ENCODE results near the gene KAZN.

The KAZN gene

DNA sequence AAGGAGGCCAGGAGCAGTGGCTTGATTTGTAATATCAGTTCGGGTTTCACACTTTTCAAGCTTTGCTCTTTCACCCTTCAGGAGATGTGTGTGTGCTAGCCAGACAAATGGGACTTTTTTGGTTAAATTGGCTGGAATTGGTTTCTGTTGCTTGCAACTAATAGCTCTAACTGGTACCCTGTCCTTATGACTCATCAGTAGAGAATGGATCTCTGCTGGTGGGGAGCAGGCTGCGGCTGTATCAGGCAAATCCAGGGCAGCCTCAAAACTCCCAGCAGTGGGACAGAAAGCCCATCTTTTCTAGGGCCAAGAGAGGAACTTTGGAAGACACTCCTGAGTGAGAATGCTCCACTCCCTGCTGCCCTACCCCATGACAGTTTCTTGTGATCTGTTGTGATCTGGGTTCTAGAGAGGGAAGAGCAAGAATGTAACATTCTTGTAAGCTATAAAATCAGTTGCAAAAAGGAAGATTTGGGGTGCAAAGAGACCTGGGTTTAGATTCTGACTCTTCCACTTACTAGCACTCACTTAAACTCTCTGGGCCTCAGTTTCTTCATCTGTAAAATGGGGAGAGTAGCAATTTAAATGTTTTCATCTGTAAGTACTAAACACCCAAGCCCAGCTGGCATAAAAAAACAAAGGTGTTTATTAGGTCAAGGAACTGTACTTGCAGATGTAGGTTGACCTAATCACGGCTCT lies 298.0 kb downstream of the KAZN start:
- DNase-seq, result no peak

DNA sequence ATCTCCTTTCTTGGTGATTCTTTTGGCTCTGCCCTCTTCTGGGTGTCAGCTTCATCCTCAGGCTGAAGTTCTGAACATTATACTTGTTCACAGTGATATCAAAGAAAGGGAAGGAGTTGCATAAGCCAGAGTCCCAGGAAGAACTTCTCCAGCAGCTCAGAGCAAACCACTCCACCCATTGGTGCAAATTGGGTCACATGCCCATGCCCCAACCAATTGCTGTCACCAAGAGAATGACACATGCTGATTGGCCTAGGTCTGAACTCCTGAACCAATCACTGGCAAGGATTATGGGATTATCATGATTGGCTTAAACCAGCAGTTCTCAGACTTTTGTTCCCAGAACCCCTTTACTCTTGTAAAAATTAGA lies 298.6 kb downstream of the KAZN start:
- no peak for DNase-seq

DNA sequence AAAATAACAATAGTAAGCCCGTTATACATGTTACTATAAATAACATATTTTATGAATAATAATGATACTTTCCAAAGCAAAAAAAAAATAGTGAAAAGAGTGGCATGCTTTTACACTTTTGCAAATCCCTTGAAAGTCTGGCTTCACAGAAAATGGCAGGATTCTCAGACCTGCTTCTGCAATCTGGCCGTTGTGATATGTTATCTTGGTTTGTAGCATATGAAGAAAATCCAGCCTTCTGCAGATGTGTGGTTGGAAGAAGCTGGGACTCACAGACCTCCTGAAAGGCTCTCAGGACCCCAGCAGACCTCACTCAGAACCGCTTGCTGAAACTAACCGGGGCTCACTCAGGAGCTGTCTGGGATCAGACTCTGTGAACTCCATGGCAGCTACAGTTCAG lies 299.1 kb downstream of the KAZN start:
- no peak for DNase-seq

GRCh38 chr1:14897997-14898645 lies 299.6 kb downstream of the KAZN start:
- DNase-seq, result no peak

- DNase-seq, result no peak
Observed at GRCh38 chr1:14899686-14900085, 301.2 kb downstream of the KAZN start.

GRCh38 chr1:14901371-14901954 lies 303.0 kb downstream of the KAZN start:
- no peak for DNase-seq

GRCh38 chr1:14903922-14904321 lies 305.4 kb downstream of the KAZN start:
- DNase-seq, result no peak

DNA sequence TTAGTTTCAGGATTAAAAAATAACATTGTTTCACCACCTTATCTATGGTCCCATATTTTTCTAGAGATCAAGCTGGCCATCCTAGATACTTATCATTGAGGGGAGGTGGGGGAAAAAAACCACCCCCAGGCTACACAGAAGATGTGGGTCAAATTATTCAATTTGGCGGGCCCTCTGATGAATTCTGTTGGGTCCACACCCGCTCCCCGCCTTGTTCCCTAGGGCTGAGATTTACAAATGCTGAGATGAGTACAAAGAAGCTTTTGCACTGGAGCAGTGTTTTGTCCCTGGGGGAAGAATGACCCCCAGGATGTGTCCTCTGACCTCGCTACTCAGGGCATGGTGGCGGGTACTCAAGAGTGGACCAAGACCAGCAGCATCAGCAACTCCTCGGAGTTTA lies 308.2 kb downstream of the KAZN start:
- DNase-seq, result no peak

DNA sequence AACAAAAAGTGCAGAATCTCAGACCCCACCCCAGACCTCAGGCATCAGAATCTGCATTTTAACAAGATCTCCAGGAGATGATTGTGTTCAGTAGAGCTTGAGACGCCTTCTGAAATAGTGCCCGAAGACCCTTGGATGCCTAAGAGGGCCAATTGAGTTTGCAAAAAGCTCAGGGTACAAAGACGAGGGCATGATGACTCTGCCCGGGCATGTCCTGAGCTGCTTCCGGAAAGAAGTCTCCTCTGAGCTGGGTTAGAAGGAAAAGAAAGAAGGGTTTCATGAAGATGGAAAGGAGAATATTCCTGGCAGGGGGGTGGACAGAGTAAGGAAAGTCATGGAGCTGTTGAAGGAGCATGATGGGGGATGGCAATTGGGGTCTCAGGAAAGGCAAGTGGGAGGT lies 308.9 kb downstream of the KAZN start:
- DNase-seq, result no peak

- no peak for DNase-seq
Observed at GRCh38 chr1:14909273-14909672, 310.8 kb downstream of the KAZN start.

DNA sequence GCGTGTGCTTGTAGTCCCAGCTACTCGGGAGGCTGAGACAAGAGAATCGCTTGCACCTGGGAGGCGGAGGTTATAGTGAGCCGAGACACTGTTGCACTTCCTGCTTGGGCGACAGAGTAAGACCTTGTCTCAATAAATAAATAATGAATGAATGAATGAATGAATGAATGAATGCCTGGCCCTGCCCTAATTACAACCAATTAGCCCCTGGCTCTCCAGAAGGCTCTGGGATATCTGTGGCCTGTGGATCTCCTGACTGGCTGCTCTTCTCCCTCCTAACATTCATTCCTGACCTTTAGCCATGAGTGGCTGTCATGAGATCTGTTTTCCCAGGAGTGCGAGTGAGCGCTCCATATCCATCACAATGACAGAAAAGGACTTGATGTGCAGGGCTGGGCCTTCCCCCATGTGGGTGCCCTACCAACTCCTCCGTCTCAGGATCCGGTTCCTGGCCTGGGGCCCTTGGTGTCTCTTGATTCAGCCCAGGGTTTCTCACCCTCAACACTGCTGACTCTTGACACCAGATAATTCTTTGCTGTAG lies 311.5 kb downstream of the KAZN start:
- DNase-seq, result no peak

- no peak for DNase-seq
Observed at GRCh38 chr1:14910984-14911721, 312.7 kb downstream of the KAZN start.

DNA sequence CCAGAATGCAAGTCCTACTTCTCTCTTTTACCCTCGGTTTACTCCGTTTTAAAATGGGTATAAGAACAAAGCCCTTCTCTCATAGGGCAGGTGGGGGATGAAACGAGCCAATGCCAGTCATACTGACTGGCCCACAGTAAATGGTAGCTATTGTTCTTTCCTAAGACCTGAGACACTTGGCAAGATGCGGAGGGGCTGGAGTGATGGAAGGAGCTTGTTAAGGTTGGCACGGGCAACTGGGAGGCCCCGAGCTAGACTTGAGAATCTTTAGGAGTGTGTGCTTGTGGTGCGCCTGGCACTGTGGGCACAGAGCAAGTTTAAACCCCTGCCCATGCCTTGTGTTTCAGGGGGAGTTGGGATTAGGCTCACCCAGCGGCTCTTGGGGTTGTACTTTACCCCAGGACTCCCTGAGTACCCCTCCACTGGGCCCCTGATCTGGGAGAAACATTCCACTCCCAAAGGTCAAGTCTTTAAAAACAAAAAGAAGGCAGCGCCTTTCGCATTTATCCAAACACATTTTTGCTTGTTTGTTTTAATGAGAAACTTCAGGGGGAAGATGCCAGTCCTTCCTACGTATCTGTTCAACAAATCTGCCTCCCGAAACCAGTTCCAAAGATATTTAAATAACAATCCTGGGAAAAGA lies 314.5 kb downstream of the KAZN start:
- DNase-seq, result no peak

DNA sequence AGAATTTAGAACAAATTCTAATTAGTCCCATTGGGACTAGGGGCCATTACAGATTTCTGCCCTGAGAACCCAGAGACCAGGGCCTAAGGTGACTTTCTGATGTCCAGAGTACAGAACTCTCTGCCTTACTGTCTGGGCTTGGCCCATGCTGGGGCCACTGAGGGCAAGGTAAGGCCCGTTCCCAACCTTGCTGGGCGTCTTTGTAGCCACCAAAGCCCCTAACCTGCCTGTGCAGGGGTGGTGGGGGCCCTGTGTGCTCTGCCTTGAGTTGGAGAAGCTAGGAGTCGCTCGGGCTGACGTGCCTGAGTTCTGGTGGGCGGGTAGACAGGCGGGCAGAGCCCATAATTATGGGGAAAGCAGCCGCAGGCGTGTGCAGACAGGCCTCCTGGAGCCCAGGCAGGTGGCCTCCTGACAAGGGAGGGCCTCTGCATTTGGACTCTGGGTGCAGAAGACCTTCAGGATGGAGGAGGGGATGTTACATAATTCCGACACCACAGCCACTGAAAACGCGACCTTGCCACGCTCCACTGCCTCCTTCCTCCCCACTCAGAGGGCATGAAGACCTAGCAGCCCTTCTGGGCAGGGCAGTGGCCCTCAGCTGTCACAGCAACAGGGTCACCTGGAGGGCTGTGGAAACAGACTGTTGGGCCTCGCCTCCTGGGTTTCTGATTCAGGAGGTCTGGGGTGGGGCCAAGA lies 315.1 kb downstream of the KAZN start:
- DNase-seq, result no peak

- no peak for DNase-seq
Observed at GRCh38 chr1:14914351-14914988, 316.0 kb downstream of the KAZN start.

DNA sequence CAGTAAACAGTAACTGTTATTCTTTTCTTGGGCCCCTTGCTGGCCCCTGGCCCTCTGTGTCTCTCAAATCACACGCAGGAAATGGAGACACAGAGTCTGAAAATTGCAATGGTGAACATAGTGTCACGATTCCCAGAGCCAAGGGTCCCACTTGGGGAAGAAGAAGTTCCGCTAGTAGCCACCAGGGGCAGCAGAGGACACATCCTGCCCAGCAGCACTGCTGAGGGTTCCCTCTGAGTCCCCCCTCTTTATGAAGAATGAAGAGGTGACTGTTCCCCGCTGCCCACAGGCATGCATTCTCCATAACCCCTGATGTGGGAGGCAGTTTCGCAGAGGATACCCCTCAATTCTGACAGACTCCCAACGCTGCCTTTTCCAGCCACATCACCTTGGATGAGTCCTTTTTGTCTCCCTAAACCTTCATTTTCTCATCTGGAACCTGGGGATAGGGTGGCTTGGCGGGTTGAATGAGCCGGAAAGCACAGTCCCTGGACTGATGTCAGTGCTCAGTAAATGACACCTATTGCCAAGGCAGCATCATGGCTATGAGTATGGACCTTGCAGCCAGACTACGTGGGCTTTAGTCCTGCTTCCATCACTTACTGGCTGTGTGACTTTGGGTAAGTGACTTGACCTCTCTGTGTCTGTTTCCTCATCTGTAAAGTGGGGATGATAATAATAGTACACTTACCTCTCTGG lies 317.0 kb downstream of the KAZN start:
- DNase-seq, result peak; percentile 34

- DNase-seq, result no peak
Observed at GRCh38 chr1:14919289-14919688, 320.8 kb downstream of the KAZN start.

GRCh38 chr1:14919751-14920150 lies 321.3 kb downstream of the KAZN start:
- DNase-seq, result no peak

- DNase-seq, result no peak
Observed at GRCh38 chr1:14921057-14921456, 322.6 kb downstream of the KAZN start.

DNA sequence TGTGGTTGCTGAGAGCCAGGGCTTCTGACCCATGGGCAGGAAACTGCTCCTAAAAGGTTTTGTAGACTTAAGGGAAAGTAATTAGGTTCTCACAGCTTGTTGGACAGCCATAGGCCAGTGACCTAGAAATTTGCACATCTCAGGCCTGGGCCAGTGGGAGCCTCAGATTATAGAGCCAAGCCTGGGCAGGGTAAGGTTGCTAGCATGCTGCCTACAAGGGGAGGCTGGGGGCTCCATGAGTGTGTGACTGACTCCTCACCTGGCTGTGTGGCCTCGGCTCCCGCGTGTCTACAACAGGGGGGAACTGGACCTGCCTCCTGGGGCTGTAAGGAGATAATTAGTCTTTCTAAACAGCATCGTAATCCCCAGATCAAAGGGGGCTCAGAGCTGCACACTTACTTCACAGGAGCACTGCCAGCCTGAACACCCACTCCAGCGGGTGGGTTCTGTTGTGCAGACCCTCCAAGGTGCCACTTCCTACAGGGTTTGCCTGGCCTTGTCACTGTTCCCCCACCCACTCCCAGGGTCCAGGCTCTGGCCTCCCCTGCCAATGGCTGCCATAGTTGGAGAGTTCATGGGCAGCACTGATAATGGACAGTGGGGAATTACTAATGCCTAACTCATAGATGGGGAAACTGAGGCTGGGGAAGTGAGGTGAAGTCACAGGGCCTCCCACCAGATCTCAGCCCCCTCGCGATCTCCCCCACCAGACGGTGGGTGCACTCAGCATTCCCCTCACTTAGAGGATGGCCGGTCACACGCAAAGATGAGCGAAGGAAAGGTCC lies 324.6 kb downstream of the KAZN start:
- no peak for DNase-seq
